ENCODE results near the gene IRF2BP1.
A peak's percentile ranks its signal among the peaks of the same experiment; 100 is the strongest.
"Not testable (repeated sequence)": the region's sequence is repeated elsewhere in the genome, so short reads cannot be mapped to it uniquely, and the experiment has no call there.

The IRF2BP1 gene

GRCh38 chr19:45901912-45902650, 16.1 kb upstream of the IRF2BP1 start, which contains the start of gene MYPOP:
Gene MYPOP (minus strand): TSS chr19:45902613. CDS start chr19:45901773, 840 bp downstream.
- DNase-seq: no peak

- DNase-seq: peak in 1 of 2 donors; percentile 29
These were observed 15.5 kb upstream of the IRF2BP1 start for GRCh38 chr19:45901432-45901911.

- no peak for DNase-seq
These were observed 14.9 kb upstream of the IRF2BP1 start for GRCh38 chr19:45900738-45901431.

- no peak for DNase-seq
These were observed 14.1 kb upstream of the IRF2BP1 start for GRCh38 chr19:45899919-45900589.

GRCh38 chr19:45899253-45899652, 13.3 kb upstream of the IRF2BP1 start:
- no peak for DNase-seq

GRCh38 chr19:45897261-45897812, 11.4 kb upstream of the IRF2BP1 start:
- no peak for DNase-seq

- not testable (repeated sequence) for DNase-seq
These were observed 10.2 kb upstream of the IRF2BP1 start for GRCh38 chr19:45895983-45896599.

GRCh38 chr19:45895519-45895972, 9.6 kb upstream of the IRF2BP1 start:
- DNase-seq: no peak

GRCh38 chr19:45890877-45891276, 4.9 kb upstream of the IRF2BP1 start:
- no peak for DNase-seq

GRCh38 chr19:45889210-45889885, 3.4 kb upstream of the IRF2BP1 start:
- no peak for DNase-seq

- DNase-seq: no peak
These were observed 1.3 kb upstream of the IRF2BP1 start for GRCh38 chr19:45887200-45887710.

GRCh38 chr19:45886427-45887199, 672 bp upstream of the IRF2BP1 start:
- peak; percentile 77 to 82 for DNase-seq

GRCh38 chr19:45884682-45885555, 1.0 kb downstream of the IRF2BP1 start:
- DNase-seq: no peak

- DNase-seq: no peak
These were observed 1.9 kb downstream of the IRF2BP1 start for GRCh38 chr19:45883881-45884681.

GRCh38 chr19:45883586-45883880, 2.4 kb downstream of the IRF2BP1 start:
- no peak for DNase-seq

- peak; percentile 88 for DNase-seq
These were observed 3.0 kb downstream of the IRF2BP1 start for GRCh38 chr19:45882652-45883585.

- no peak for DNase-seq
These were observed 3.9 kb downstream of the IRF2BP1 start for GRCh38 chr19:45881909-45882528.

Data from stimulated activated CD4-positive, alpha-beta T cell treated with anti-CD3 and anti-CD28 coated beads, Interleukin-2, amount 100 ng/mL, for 48 hours (primary cell).